ENCODE data around the gene PAX9.

PAX9 gene

GRCh38 chr14:36661506-36662257, at the start of gene PAX9:
PAX9 (plus strand) TSS chr14:36661860; CDS start chr14:36662090, 230 bp downstream.
- H3K4me3 ChIP-seq (ENCODE audit: low read depth, low read length), result no peak within 1 kb of the TSS
- peak; percentile 29 for DNase-seq (ENCODE audit: low read depth)
- TF ChIP-seq POLR2A (IDR thresholded peaks at IDR 0.05; ENCODE audit: extremely low read depth, insufficient read length) (no peak), MYC (IDR thresholded peaks at IDR 0.05; ENCODE audit: low read depth, low read length) (no peak), CTCF (IDR thresholded peaks at IDR 0.05; ENCODE audit: low read depth, low read length) (no peak)
- TF ChIP-seq, protein P1, sequence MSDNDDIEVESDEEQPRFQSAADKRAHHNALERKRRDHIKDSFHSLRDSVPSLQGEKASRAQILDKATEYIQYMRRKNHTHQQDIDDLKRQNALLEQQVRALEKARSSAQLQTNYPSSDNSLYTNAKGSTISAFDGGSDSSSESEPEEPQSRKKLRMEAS (IDR thresholded peaks at IDR 0.05; ENCODE audit: low read depth, low read length), result no peak

DNA sequence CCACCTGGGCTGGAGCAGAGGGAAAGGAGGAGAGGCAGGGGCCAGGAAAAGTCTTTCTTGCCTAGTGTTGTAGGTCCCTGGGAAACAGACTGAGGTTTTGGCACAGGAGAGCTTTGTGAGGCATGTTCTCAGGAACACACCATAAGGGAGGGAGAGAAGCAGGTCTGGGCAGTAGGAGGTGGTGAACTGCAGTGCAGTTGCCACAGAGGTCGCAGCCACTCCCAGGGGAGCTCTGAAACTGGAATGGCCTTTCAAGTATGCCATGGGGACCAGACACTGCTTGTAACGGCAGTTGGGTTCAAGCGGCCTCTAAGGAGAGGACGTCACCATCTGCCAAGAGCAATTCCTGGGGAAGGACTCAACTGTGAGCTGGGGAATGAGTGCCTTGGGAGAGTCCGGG, 43.8 kb upstream of the PAX9 start:
- H3K4me3 ChIP-seq (ENCODE audit: low read depth, low read length), result no peak overlapping the region
- TF ChIP-seq, protein P1 (IDR thresholded peaks at IDR 0.05; ENCODE audit: low read depth, low read length), result no peak
- no peak for TF ChIP-seq MYC (IDR thresholded peaks at IDR 0.05; ENCODE audit: low read depth, low read length)
- no peak for TF ChIP-seq POLR2A (IDR thresholded peaks at IDR 0.05; ENCODE audit: extremely low read depth, insufficient read length)
- no peak for TF ChIP-seq CTCF (IDR thresholded peaks at IDR 0.05; ENCODE audit: low read depth, low read length)

GRCh38 chr14:36618641-36619040, 43.0 kb upstream of the PAX9 start:
- DNase-seq (ENCODE audit: low read depth), result no peak
- TF ChIP-seq CTCF (IDR thresholded peaks at IDR 0.05; ENCODE audit: low read depth, low read length), result no peak
- TF ChIP-seq, protein P1 (IDR thresholded peaks at IDR 0.05; ENCODE audit: low read depth, low read length), result no peak
- TF ChIP-seq MYC (IDR thresholded peaks at IDR 0.05; ENCODE audit: low read depth, low read length), result no peak
- no peak for TF ChIP-seq POLR2A (IDR thresholded peaks at IDR 0.05; ENCODE audit: extremely low read depth, insufficient read length)
- H3K4me3 ChIP-seq (ENCODE audit: low read depth, low read length), result no peak overlapping the region

More for the DNA sequence above, 43.8 kb upstream of the PAX9 start:
- peak; percentile 4 for DNase-seq (ENCODE audit: low read depth)

- no peak overlapping the region for H3K4me3 ChIP-seq (ENCODE audit: low read depth, low read length)
- peak; percentile 22 for DNase-seq (ENCODE audit: low read depth)
- no peak for TF ChIP-seq POLR2A (IDR thresholded peaks at IDR 0.05; ENCODE audit: extremely low read depth, insufficient read length)
- TF ChIP-seq, protein P1 (IDR thresholded peaks at IDR 0.05; ENCODE audit: low read depth, low read length), result no peak
- TF ChIP-seq MYC (IDR thresholded peaks at IDR 0.05; ENCODE audit: low read depth, low read length), result no peak
- TF ChIP-seq CTCF (IDR thresholded peaks at IDR 0.05; ENCODE audit: low read depth, low read length), result no peak
Measured at GRCh38 chr14:36619131-36619530, 42.5 kb upstream of the PAX9 start.

DNA sequence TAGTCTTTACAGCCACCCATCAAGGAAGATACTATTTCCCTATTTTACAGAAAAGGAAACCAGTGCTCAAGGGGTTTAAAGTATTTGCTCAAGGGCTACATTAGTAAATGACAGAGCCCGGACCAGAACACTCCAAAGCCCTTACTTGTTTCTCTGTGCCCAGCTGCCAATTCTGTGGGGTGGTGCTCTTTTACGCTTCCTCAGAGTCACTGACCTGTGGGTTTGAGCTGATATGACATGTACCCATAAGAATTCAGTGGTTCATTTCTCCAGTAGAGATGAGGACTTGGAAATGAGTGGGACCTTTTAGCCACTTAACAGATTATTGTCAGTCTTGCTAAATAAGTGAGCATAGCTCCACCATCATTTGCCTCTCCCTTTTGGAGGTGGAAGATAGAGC, 41.8 kb upstream of the PAX9 start:
- DNase-seq (ENCODE audit: low read depth), result no peak
- no peak for TF ChIP-seq CTCF (IDR thresholded peaks at IDR 0.05; ENCODE audit: low read depth, low read length)
- TF ChIP-seq MYC (IDR thresholded peaks at IDR 0.05; ENCODE audit: low read depth, low read length), result no peak
- TF ChIP-seq, protein P1 (IDR thresholded peaks at IDR 0.05; ENCODE audit: low read depth, low read length), result no peak
- TF ChIP-seq POLR2A (IDR thresholded peaks at IDR 0.05; ENCODE audit: extremely low read depth, insufficient read length), result no peak
- no peak overlapping the region for H3K4me3 ChIP-seq (ENCODE audit: low read depth, low read length)

All from NB4 (cell line).